GM10248 (cell line): ENCODE data around the gene AUTS2.

Source experiments
- CTCF ChIA-PET: fragments of 300-600 bp; sonication (Branson Sonifier 250); formaldehyde crosslinking; extraction: SDS; loops from one replicate; lab custom pipeline; 2021; ENCODE audit warnings: antibody characterized with exemption; lab: Yijun Ruan, JAX
- POLR2A ChIA-PET: fragments of 350-650 bp; sonication (Branson Sonifier 250); formaldehyde crosslinking; extraction: SDS; loops from one replicate; lab custom pipeline; 2020; ENCODE audit warnings: antibody characterized with exemption; lab: Yijun Ruan, JAX
- DNase-seq: peaks from one replicate; pipeline ENCODE4 v3.0.0; 2012; ENCODE audit errors: extremely low spot score
- TF ChIP-seq, protein P1 (sequence below): IDR thresholded peaks from 2 replicates; pipeline ENCODE4 v1.5.1; 2012; ENCODE audit warnings: mild to moderate bottlenecking, low read depth; ENCODE audit errors: extremely low read depth, missing control alignments, control extremely low read depth

Gene AUTS2

GRCh38 chr7:70703785-70704184 lies 1105.5 kb downstream of the AUTS2 start:
- TF ChIP-seq, protein P1, sequence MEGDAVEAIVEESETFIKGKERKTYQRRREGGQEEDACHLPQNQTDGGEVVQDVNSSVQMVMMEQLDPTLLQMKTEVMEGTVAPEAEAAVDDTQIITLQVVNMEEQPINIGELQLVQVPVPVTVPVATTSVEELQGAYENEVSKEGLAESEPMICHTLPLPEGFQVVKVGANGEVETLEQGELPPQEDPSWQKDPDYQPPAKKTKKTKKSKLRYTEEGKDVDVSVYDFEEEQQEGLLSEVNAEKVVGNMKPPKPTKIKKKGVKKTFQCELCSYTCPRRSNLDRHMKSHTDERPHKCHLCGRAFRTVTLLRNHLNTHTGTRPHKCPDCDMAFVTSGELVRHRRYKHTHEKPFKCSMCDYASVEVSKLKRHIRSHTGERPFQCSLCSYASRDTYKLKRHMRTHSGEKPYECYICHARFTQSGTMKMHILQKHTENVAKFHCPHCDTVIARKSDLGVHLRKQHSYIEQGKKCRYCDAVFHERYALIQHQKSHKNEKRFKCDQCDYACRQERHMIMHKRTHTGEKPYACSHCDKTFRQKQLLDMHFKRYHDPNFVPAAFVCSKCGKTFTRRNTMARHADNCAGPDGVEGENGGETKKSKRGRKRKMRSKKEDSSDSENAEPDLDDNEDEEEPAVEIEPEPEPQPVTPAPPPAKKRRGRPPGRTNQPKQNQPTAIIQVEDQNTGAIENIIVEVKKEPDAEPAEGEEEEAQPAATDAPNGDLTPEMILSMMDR: no peak
- POLR2A ChIA-PET: no interaction called here
- CTCF ChIA-PET: interaction anchor here (1.1 to 10.6 kb wide), 2 partner anchors 10 to 20 kb away, joined by 3 to 91 read pairs; no protein-coding TSS in a partner anchor
- DNase-seq: no peak

DNA sequence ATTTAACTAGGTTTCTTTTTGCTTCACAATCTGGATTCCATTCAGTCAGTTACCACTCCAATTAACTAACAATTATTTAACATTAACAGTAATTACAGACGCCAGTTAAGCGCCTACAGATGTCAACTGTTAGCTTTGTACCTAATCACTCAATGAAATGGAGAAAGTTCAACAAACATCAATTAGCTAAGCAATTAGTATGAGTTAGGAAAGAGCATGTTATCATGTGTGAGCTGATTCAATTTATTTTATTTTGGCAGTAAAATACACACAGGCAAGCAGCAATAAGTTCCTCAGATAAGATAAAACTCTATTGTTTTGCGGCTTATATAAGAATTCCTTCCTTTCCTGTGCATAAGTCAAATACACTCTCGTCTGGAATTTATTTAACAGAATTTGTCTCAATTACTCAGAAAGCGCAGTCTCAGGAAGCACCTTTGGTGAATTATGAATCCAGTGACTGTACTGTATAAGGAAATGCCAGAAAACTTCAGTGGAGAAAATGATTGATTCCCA lies 1106.6 kb downstream of the AUTS2 start:
- TF ChIP-seq, protein P1: no peak
- DNase-seq: no peak
- ChIA-PET POLR2A (no interaction called here), CTCF (interaction anchor here (1.1 to 10.6 kb wide), 4 partner anchors 9 to 19 kb away, joined by 3 to 91 read pairs (median 3); no protein-coding TSS in a partner anchor)

- POLR2A ChIA-PET: no interaction called here
- TF ChIP-seq, protein P1: no peak
- no peak for DNase-seq
- CTCF ChIA-PET: interaction anchor here (1.3 to 10.6 kb wide), 4 partner anchors 8 to 16 kb away, joined by 3 to 91 read pairs (median 18); no protein-coding TSS in a partner anchor
Observed at GRCh38 chr7:70706204-70706603, 1107.9 kb downstream of the AUTS2 start.

DNA sequence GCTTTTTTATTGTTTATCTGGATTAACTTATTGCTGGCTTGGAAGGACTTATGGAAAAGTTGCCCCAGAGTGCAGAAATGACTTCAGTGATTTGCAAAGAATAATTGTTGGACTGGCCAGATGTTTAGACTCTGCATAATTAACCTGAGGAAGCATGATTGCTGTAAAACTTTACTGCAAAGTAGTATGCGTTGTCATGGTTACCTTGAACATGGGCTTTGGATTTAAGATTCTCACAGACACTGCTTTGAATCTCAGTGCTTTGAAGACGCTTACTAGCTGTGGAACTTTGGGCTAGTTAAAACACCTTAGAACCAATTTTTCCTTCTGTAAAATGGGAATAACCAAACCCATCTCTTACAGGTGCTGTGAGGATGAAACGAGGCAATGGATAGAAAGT lies 1108.4 kb downstream of the AUTS2 start:
- POLR2A ChIA-PET: no interaction called here
- CTCF ChIA-PET: interaction anchor here (2.2 to 10.6 kb wide), 3 partner anchors 7 to 14 kb away, joined by 9 to 91 read pairs (median 28); no protein-coding TSS in a partner anchor
- DNase-seq: no peak
- TF ChIP-seq, protein P1: no peak

GRCh38 chr7:70707823-70708243 lies 1109.6 kb downstream of the AUTS2 start:
- ChIA-PET CTCF (interaction anchor here (0.7 to 2.9 kb wide), 7 partner anchors 9 to 68 kb away, joined by 3 to 28 read pairs (median 4); no protein-coding TSS in a partner anchor), POLR2A (no interaction called here)
- TF ChIP-seq, protein P1: no peak
- DNase-seq: no peak

DNA sequence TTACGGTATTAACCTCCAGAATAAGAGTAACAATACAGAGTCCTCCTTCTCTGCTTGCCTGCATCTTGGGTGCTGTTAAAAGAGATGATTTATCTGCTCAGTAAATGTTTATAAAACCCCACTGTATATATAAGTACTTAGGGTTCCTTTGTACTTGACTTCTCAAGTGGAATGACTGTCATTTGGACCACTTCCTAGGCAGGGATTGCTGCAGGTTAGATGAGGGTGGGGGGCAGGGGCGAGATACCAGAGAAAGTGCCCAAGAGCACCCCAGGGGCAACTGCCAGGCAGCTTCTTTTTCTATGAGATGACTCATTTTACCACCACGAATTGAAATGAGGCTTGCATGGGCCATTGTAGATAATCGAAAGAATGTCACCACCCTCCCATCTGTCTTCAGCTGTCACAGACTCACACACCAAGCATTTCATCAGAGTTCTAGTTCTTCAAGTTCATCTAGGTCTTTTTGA lies 1111.8 kb downstream of the AUTS2 start:
- POLR2A ChIA-PET: no interaction called here
- DNase-seq: no peak
- CTCF ChIA-PET: interaction anchor here (1.7 to 9.2 kb wide), 2 partner anchors 8 to 11 kb away, joined by 8 to 91 read pairs; no protein-coding TSS in a partner anchor
- TF ChIP-seq, protein P1: no peak
